K562 (cell line): Measurements from ENCODE around the gene TMA7B. TPM values are rescaled to one million over a fixed set of nuclear protein-coding genes. Genes with fewer than 3 reads are reported as not detected.
A peak's percentile ranks its signal among the peaks of the same experiment; 100 is the strongest.

Experiments
- ATAC-seq: fragments of 200-7000 bp; cut with Tn5 transposase; 3 replicates; pipeline ENCODE4 v1.9.1; 2020; ENCODE audit warnings: moderate library complexity
- BruUV-seq: library from RNA; stranded (reverse); fragments of 400-500 nt; replicated peaks from 2 replicates; lab custom pipeline; 2021; lab: Mats Ljungman, UMichigan
- CTCF ChIA-PET: fragments of 300-600 bp; formaldehyde crosslinking; extraction: SDS; loops from one replicate; lab custom pipeline; 2021; ENCODE audit warnings: low intra/inter-chr PET ratio; lab: Yijun Ruan, JAX
- POLR2A ChIA-PET: fragments of 300-600, 350-650 bp; sonication (Branson Sonifier 250); formaldehyde crosslinking; extraction: SDS; loops from one replicate; lab custom pipeline; 2021; ENCODE audit warnings: antibody characterized with exemption, inconsistent platforms; lab: Yijun Ruan, JAX
- DNase-seq, 4 experiments: peaks; one replicate each; pipeline versions ENCODE4 v3.0.0 to v3.0.0-alpha.2; 2011 to 2018; ENCODE audit warnings: low spot score in 3 of 4, mixed read lengths in 3 of 4; ENCODE audit errors: extremely low read depth in 1 of 4
- FAIRE-seq: peaks from 2 replicates; lab custom pipeline; 2011; peaks lifted over from hg19 to GRCh38; lab: Jason Lieb, UNC
- H2AFZ ChIP-seq: 2 replicates; pipeline ENCODE4 v1.6.0; 2011; ENCODE audit warnings: low read depth, low read length, control low read depth, inconsistent platforms
- H3K27ac ChIP-seq: fragments of 200-600 bp; 3 replicates; pipeline ENCODE4 v1.8.0; 2011; ENCODE audit warnings: low read depth, mild to moderate bottlenecking, control low read depth, inconsistent platforms, low read length, moderate library complexity, mixed read lengths; ENCODE audit errors: extremely low read depth
- H3K27me3 ChIP-seq, 2 experiments: fragments of 300-600 bp in 1 of 2; 2 replicates in 1 of 2; 3 replicates in 1 of 2; pipeline versions ENCODE4 v1.6.0 to v1.8.0; 2011; ENCODE audit warnings: inconsistent platforms in 2 of 2, low read length in 2 of 2, mild to moderate bottlenecking in 1 of 2, mixed read lengths in 1 of 2, moderate library complexity in 1 of 2; ENCODE audit not compliant: control insufficient read depth in 2 of 2, insufficient read depth in 2 of 2
- H3K36me3 ChIP-seq: fragments of 300-600 bp; 3 replicates; pipeline ENCODE4 v1.8.0; 2011; ENCODE audit warnings: mild to moderate bottlenecking, low read length, inconsistent platforms; ENCODE audit not compliant: control insufficient read depth, insufficient read depth
- H3K4me1 ChIP-seq, 2 experiments: fragments of 200-600 bp in 1 of 2; replicated peaks in 1 of 2; 2 replicates in 1 of 2; 3 replicates in 1 of 2; pipeline versions ENCODE4 v1.5.1 to v1.8.0; 2011; ENCODE audit warnings: inconsistent platforms in 2 of 2, low read length in 2 of 2, mild to moderate bottlenecking in 1 of 2, mixed read lengths in 1 of 2, moderate library complexity in 1 of 2; ENCODE audit not compliant: control insufficient read depth in 2 of 2, insufficient read depth in 2 of 2
- H3K4me2 ChIP-seq: 2 replicates; pipeline ENCODE4 v1.6.1; 2011; ENCODE audit warnings: low read length, control low read depth, inconsistent platforms, mixed read lengths; ENCODE audit not compliant: insufficient read depth
- H3K4me3 ChIP-seq: fragments of 200-600 bp; sonication (generic), shearing (Covaris generic); 2 replicates; pipeline ENCODE4 v1.5.1; 2016; ENCODE audit warnings: control low read depth, inconsistent platforms
- H3K79me2 ChIP-seq: fragments of 200-600 bp; 3 replicates; pipeline ENCODE4 v1.8.0; 2011; ENCODE audit warnings: low read length, inconsistent platforms; ENCODE audit not compliant: control insufficient read depth, insufficient read depth
- H3K9ac ChIP-seq, 2 experiments: 2 replicates each; pipeline versions ENCODE4 v1.6.0 to v1.6.1; 2011; ENCODE audit warnings: low read depth in 2 of 2, low read length in 2 of 2, control low read depth in 1 of 2, inconsistent platforms in 1 of 2, mild to moderate bottlenecking in 1 of 2, mixed read lengths in 1 of 2; ENCODE audit not compliant: insufficient read depth in 1 of 2
- H3K9me1 ChIP-seq: one replicate; pipeline ENCODE4 v1.6.0; 2011; ENCODE audit warnings: inconsistent platforms, mild to moderate bottlenecking, low read length, moderate library complexity; ENCODE audit not compliant: control insufficient read depth, insufficient read depth
- H3K9me3 ChIP-seq: replicated peaks from 2 replicates; pipeline ENCODE4 v1.5.1; 2011; ENCODE audit warnings: low read depth, low read length, inconsistent platforms; ENCODE audit not compliant: control insufficient read depth, insufficient read depth
- H4K20me1 ChIP-seq: replicated peaks from 2 replicates; pipeline ENCODE4 v1.6.1; 2011; ENCODE audit warnings: low read length, inconsistent platforms, mixed read lengths; ENCODE audit not compliant: control insufficient read depth, insufficient read depth
- CEBPB ChIP-seq: fragments of 450-650 bp; IDR thresholded peaks from 2 replicates; pipeline ENCODE4 v1.6.1; 2016; ENCODE audit warnings: missing genetic modification characterization, missing compliant biosample characterization
- CTCF ChIP-seq, 3 experiments: IDR thresholded peaks in 2 of 3; conservative IDR thresholded peaks in 1 of 3; 2 replicates each; pipeline ENCODE4 v1.5.1; 2011 to 2012; ENCODE audit warnings: low read length in 3 of 3, mild to moderate bottlenecking in 3 of 3, control low read depth in 2 of 3, improper control_type of control experiment in 1 of 3, inconsistent platforms in 1 of 3, low read depth in 1 of 3, mixed read lengths in 1 of 3, moderate library complexity in 1 of 3; ENCODE audit not compliant: insufficient read depth in 2 of 3
- GMEB1 ChIP-seq: fragments of 250-450 bp; sonication (Bioruptor Pico); IDR thresholded peaks from 2 replicates; pipeline ENCODE4 v1.4.0; 2020; ENCODE audit warnings: mild to moderate bottlenecking
- ILK ChIP-seq: fragments of 450-650 bp; IDR thresholded peaks from 2 replicates; pipeline ENCODE4 v1.6.1; 2016; ENCODE audit warnings: missing genetic modification characterization, low read depth, mild to moderate bottlenecking, missing compliant biosample characterization, moderate library complexity, borderline replicate concordance
- MLLT1 ChIP-seq, 2 experiments: fragments of 450-650 bp; IDR thresholded peaks; 2 replicates each; pipeline ENCODE4 v1.6.1; 2016
- PYGO2 ChIP-seq: fragments of 450-650 bp; IDR thresholded peaks from 2 replicates; pipeline ENCODE4 v1.6.1; 2016; ENCODE audit warnings: mild to moderate bottlenecking, missing genetic modification characterization, moderate library complexity, missing compliant biosample characterization
- RAD21 ChIP-seq, 2 experiments: fragments of 250-450 bp in 1 of 2; fragments of 450-650 bp in 1 of 2; sonication (Bioruptor Pico) in 1 of 2; formaldehyde crosslinking in 1 of 2; IDR thresholded peaks in 1 of 2; conservative IDR thresholded peaks in 1 of 2; 2 replicates each; pipeline versions ENCODE4 v1.4.0 to v1.8.0; 2020 to 2022; ENCODE audit warnings: mild to moderate bottlenecking in 2 of 2, moderate library complexity in 1 of 2
- SOX6 ChIP-seq: fragments of 450-650 bp; IDR thresholded peaks from 2 replicates; pipeline ENCODE4 v1.6.1; 2014; ENCODE audit warnings: mild to moderate bottlenecking
- TCF7L2 ChIP-seq: fragments of 150-350 bp; IDR thresholded peaks from 2 replicates; pipeline ENCODE4 v1.6.1; 2016; ENCODE audit warnings: low read depth, mild to moderate bottlenecking, low read length, moderate library complexity
- ZNF41 ChIP-seq: fragments of 250-450 bp; sonication (Bioruptor Pico); conservative IDR thresholded peaks from 2 replicates; pipeline ENCODE4 v1.4.0; 2020; ENCODE audit warnings: mild to moderate bottlenecking
- ZNF655 ChIP-seq: fragments of 250-450 bp; sonication (Bioruptor Pico); IDR thresholded peaks from 2 replicates; pipeline ENCODE4 v1.5.0; 2021
- ZNF79 ChIP-seq: fragments of 250-450 bp; sonication (Bioruptor Pico); IDR thresholded peaks from 2 replicates; pipeline ENCODE4 v1.4.0; 2020; ENCODE audit warnings: low read depth, mild to moderate bottlenecking, moderate library complexity
- WGBS: fragments of 100-300 bp; shearing (Covaris generic); methylation state at CpG from one replicate; pipeline ENCODE4 v1.1.6; 2016; ENCODE audit warnings: low coverage, mixed read lengths; ENCODE audit not compliant: insufficient coverage; ENCODE audit errors: missing lambda C conversion rate; 5-methylcytosine and 5-hydroxymethylcytosine counted together
- in situ Hi-C: fragments of 300-500 bp; cut with MboI; formaldehyde crosslinking; loops from 4 replicates; pipeline ENCODE4 v1.15.0; 2018; ENCODE audit warnings: inconsistent platforms, mixed read lengths
- intact Hi-C: fragments of 100-400 bp; cut with micrococcal nuclease; formaldehyde crosslinking; loops from 2 replicates; pipeline ENCODE4 v1.14.2; 2022
- polyA plus RNA-seq, 8 experiments: library from polyadenylated mRNA; depleted of rRNA in 4 of 8; stranded (reverse) in 5 of 8; unstranded in 3 of 8; fragments of >200 nt; fragmentation: Nextera tagmentation in 2 of 8; fragmentation: Illumina TruSeq in 1 of 8; extraction: Ambion mirVana in 2 of 8; extraction: Trizol in 1 of 8; gene quantifications; 2 replicates each; pipeline versions ENCODE4 v1.2.1 to v1.2.3, GENCODE V29; 2011 to 2014; ENCODE audit warnings: inconsistent platforms in 1 of 8, missing spikeins in 1 of 8
- total RNA-seq, 7 experiments: library from RNA; depleted of rRNA in 6 of 7; stranded (reverse); fragments of >200 nt in 6 of 7; fragmentation: Illumina TruSeq in 2 of 7; extraction: Trizol in 2 of 7; gene quantifications; 2 replicates each; pipeline versions ENCODE4 v1.2.1 to v1.2.3, GENCODE V29; 2011 to 2021; ENCODE audit warnings: low replicate concordance in 1 of 7

The TMA7B gene
- total and polyA plus RNA-seq, 9 of the 15 experiments (the other 6 are each of a cell fraction or from before 2014, with no cell fraction given), result 5.6 to 14.2 (median 11.8) TPM

GRCh38 chr22:39932918-39933649 is 27.1 kb upstream of the TMA7B start (continued):
- TF ChIP-seq RAD21 (CRISPR knock-in tag; conservative IDR thresholded peaks at IDR 0.05 in 1 of 2, IDR thresholded peaks at IDR 0.05 in 1 of 2) (peak; percentile 32 to 71; a peak in 3 of 4 replicates), SOX6 (no peak), CTCF (IDR thresholded peaks at IDR 0.05 in 2 of 3, conservative IDR thresholded peaks at IDR 0.05 in 1 of 3; ENCODE audit: insufficient read depth in 2 of 3, low read depth in 1 of 3, low read length in 3 of 3) (peak; percentile 70 to 78 (median 71))

- POLR2A ChIA-PET, result interaction anchor here (0.6 to 2.5 kb wide), 4 partner anchors 9 to 79 kb away, joined by 3 to 7 read pairs (median 3); no protein-coding TSS in a partner anchor
- H3K4me1 ChIP-seq, result peaks cover 9 to 57% of the 10 kb centered on the region in 2 experiments
- peaks cover 5% of the 10 kb centered on the region; the same call in 1 of the 3 replicates for H3K79me2 ChIP-seq
- peak overlapping the region; percentile 53; the same call in 1 of the 2 replicates for H2AFZ ChIP-seq
- H3K9me3 ChIP-seq, result no peaks in the 10 kb centered on the region
- no peaks in the 10 kb centered on the region for H4K20me1 ChIP-seq
- CTCF ChIA-PET, result interaction anchor here (0.8 kb wide), 1 partner anchor 9 kb away, joined by 3 read pairs; no protein-coding TSS in a partner anchor
- ATAC-seq, result no peak
- intact Hi-C loops (loop anchor here (5.0 kb wide), 1 partner anchor 64 kb away; no protein-coding TSS in a partner anchor), in situ Hi-C loops (no loop called here)
- H3K9ac ChIP-seq, result no peak overlapping the region
- 80% methylated on average over 2 of the region's 8 CpGs for WGBS
- H3K27me3 ChIP-seq, result no peaks in the 10 kb centered on the region
- H3K36me3 ChIP-seq, result no peaks in the 10 kb centered on the region
- FAIRE-seq, result no peak
- no peak overlapping the region for H3K4me2 ChIP-seq
- BruUV-seq, result no TSS peak
- DNase-seq, result no peak
- no peak overlapping the region for H3K27ac ChIP-seq
- H3K4me3 ChIP-seq, result no peak overlapping the region
- no peaks in the 10 kb centered on the region for H3K9me1 ChIP-seq
- TF ChIP-seq ZNF41 (CRISPR knock-in tag) (no peak), ZNF79 (CRISPR knock-in tag) (no peak), PYGO2 (tag) (no peak), ZNF655 (CRISPR knock-in tag) (no peak), TCF7L2 (no peak), MLLT1 (IDR thresholded peaks at IDR 0.05) (0 out of 4 replicates have a peak, but pooled peaks of 1 of the 2 experiments have one; percentile 29), ILK (tag) (no peak), GMEB1 (CRISPR knock-in tag) (no peak), CEBPB (tag) (0 out of 2 replicates have a peak, but pooled peaks have one; percentile 18)
These were observed 26.5 kb upstream of the TMA7B start for GRCh38 chr22:39933741-39934140.
